Measurements from ENCODE around the gene ACTN4.

Gene ACTN4

GRCh38 chr19:38722947-38723605 lies 75.6 kb downstream of the ACTN4 start:
- DNase-seq (ENCODE audit: low read depth in 1 of 2, low spot score in 1 of 2) = no peak

- no peak for DNase-seq (ENCODE audit: low read depth in 1 of 2, low spot score in 1 of 2)
Measured at GRCh38 chr19:38723606-38723965, 76.1 kb downstream of the ACTN4 start.

- DNase-seq (ENCODE audit: low read depth in 1 of 2, low spot score in 1 of 2) = no peak
Measured at GRCh38 chr19:38723990-38724854, 76.8 kb downstream of the ACTN4 start.

- DNase-seq (ENCODE audit: low read depth in 1 of 2, low spot score in 1 of 2) = no peak
Measured at GRCh38 chr19:38725469-38726283, 78.2 kb downstream of the ACTN4 start.

- no peak for DNase-seq (ENCODE audit: low read depth in 1 of 2, low spot score in 1 of 2)
Measured at GRCh38 chr19:38726284-38726673, 78.8 kb downstream of the ACTN4 start.

GRCh38 chr19:38726761-38727301 lies 79.4 kb downstream of the ACTN4 start:
- DNase-seq (ENCODE audit: low read depth in 1 of 2, low spot score in 1 of 2) = no peak

- no peak for DNase-seq (ENCODE audit: low read depth in 1 of 2, low spot score in 1 of 2)
Measured at GRCh38 chr19:38727306-38727867, 79.9 kb downstream of the ACTN4 start.

- no peak for DNase-seq (ENCODE audit: low read depth in 1 of 2, low spot score in 1 of 2)
Measured at GRCh38 chr19:38727868-38728660, 80.6 kb downstream of the ACTN4 start.

GRCh38 chr19:38728752-38729541 lies 81.5 kb downstream of the ACTN4 start:
- no peak for DNase-seq (ENCODE audit: low read depth in 1 of 2, low spot score in 1 of 2)

- DNase-seq (ENCODE audit: low read depth in 1 of 2, low spot score in 1 of 2) = peak; percentile 61 to 65
Measured at GRCh38 chr19:38729653-38730469, 82.4 kb downstream of the ACTN4 start.

GRCh38 chr19:38730470-38730730 lies 83.0 kb downstream of the ACTN4 start:
- DNase-seq (ENCODE audit: low read depth in 1 of 2, low spot score in 1 of 2) = no peak

- no peak for DNase-seq (ENCODE audit: low read depth in 1 of 2, low spot score in 1 of 2)
Measured at GRCh38 chr19:38730731-38731589, 83.5 kb downstream of the ACTN4 start.

GRCh38 chr19:38731654-38732301 lies 84.3 kb downstream of the ACTN4 start:
- DNase-seq (ENCODE audit: low read depth in 1 of 2, low spot score in 1 of 2) = no peak

- no peak for DNase-seq (ENCODE audit: low read depth in 1 of 2, low spot score in 1 of 2)
Measured at GRCh38 chr19:38733241-38733492, 85.7 kb downstream of the ACTN4 start.

GRCh38 chr19:38733493-38734175 lies 86.2 kb downstream of the ACTN4 start:
- DNase-seq (ENCODE audit: low read depth in 1 of 2, low spot score in 1 of 2) = no peak

- no peak for DNase-seq (ENCODE audit: low read depth in 1 of 2, low spot score in 1 of 2)
Measured at GRCh38 chr19:38734176-38734425, 86.7 kb downstream of the ACTN4 start.

GRCh38 chr19:38734426-38735256 lies 87.2 kb downstream of the ACTN4 start:
- DNase-seq (ENCODE audit: low read depth in 1 of 2, low spot score in 1 of 2) = no peak
